Panc1 (cell line): ENCODE results near the gene GSTM3.

Experiments
- POLR2AphosphoS5 ChIP-seq: IDR thresholded peaks from 2 replicates; pipeline ENCODE4 v1.6.1; 2012; ENCODE audit warnings: mild to moderate bottlenecking, low read depth, low read length, moderate library complexity
- SIN3A ChIP-seq: IDR thresholded peaks from 2 replicates; pipeline ENCODE4 v1.6.1; 2012; ENCODE audit warnings: low read depth, mild to moderate bottlenecking, low read length, moderate library complexity, borderline replicate concordance; ENCODE audit not compliant: insufficient read depth
- TCF7L2 ChIP-seq: IDR thresholded peaks from 2 replicates; pipeline ENCODE4 v1.6.1; 2011; ENCODE audit warnings: mild to moderate bottlenecking, low read depth, low read length, inconsistent platforms
- TF ChIP-seq, protein P1 (sequence below): fragments of 450-650 bp; IDR thresholded peaks from 2 replicates; pipeline ENCODE4 v1.5.1; 2017; ENCODE audit warnings: mild to moderate bottlenecking
- TF ChIP-seq, protein P2 (sequence below), 2 experiments: IDR thresholded peaks; 2 replicates each; pipeline ENCODE4 v1.6.1; 2011 to 2012; ENCODE audit warnings: low read depth in 2 of 2, control low read depth in 1 of 2, low read length in 1 of 2, mild to moderate bottlenecking in 1 of 2, moderate library complexity in 1 of 2; ENCODE audit not compliant: insufficient read depth in 1 of 2

GRCh38 chr1:109714661-109715372, 26.0 kb downstream of the GSTM3 start:
- TF ChIP-seq, protein P1, sequence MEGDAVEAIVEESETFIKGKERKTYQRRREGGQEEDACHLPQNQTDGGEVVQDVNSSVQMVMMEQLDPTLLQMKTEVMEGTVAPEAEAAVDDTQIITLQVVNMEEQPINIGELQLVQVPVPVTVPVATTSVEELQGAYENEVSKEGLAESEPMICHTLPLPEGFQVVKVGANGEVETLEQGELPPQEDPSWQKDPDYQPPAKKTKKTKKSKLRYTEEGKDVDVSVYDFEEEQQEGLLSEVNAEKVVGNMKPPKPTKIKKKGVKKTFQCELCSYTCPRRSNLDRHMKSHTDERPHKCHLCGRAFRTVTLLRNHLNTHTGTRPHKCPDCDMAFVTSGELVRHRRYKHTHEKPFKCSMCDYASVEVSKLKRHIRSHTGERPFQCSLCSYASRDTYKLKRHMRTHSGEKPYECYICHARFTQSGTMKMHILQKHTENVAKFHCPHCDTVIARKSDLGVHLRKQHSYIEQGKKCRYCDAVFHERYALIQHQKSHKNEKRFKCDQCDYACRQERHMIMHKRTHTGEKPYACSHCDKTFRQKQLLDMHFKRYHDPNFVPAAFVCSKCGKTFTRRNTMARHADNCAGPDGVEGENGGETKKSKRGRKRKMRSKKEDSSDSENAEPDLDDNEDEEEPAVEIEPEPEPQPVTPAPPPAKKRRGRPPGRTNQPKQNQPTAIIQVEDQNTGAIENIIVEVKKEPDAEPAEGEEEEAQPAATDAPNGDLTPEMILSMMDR: no peak
- TF ChIP-seq POLR2AphosphoS5 (no peak), SIN3A (no peak), TCF7L2 (no peak)
- TF ChIP-seq, protein P2, sequence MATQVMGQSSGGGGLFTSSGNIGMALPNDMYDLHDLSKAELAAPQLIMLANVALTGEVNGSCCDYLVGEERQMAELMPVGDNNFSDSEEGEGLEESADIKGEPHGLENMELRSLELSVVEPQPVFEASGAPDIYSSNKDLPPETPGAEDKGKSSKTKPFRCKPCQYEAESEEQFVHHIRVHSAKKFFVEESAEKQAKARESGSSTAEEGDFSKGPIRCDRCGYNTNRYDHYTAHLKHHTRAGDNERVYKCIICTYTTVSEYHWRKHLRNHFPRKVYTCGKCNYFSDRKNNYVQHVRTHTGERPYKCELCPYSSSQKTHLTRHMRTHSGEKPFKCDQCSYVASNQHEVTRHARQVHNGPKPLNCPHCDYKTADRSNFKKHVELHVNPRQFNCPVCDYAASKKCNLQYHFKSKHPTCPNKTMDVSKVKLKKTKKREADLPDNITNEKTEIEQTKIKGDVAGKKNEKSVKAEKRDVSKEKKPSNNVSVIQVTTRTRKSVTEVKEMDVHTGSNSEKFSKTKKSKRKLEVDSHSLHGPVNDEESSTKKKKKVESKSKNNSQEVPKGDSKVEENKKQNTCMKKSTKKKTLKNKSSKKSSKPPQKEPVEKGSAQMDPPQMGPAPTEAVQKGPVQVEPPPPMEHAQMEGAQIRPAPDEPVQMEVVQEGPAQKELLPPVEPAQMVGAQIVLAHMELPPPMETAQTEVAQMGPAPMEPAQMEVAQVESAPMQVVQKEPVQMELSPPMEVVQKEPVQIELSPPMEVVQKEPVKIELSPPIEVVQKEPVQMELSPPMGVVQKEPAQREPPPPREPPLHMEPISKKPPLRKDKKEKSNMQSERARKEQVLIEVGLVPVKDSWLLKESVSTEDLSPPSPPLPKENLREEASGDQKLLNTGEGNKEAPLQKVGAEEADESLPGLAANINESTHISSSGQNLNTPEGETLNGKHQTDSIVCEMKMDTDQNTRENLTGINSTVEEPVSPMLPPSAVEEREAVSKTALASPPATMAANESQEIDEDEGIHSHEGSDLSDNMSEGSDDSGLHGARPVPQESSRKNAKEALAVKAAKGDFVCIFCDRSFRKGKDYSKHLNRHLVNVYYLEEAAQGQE (IDR thresholded peaks at IDR 0.05; ENCODE audit: insufficient read depth in 1 of 2, low read depth in 2 of 2, low read length in 1 of 2): no peak
